22Rv1 (cell line): ENCODE results near the gene NPB.

Source experiments
- H3K27ac ChIP-seq: fragments of 450-650 bp; 2 replicates; pipeline ENCODE4 v1.5.1; 2017
- CTCF ChIP-seq: fragments of 450-650 bp; IDR thresholded peaks from 2 replicates; pipeline ENCODE4 v1.5.1; 2017; ENCODE audit warnings: mild to moderate bottlenecking
- ZFX ChIP-seq: fragments of 450-650 bp; IDR thresholded peaks from 2 replicates; pipeline ENCODE4 v1.6.1; 2017; ENCODE audit warnings: antibody characterized with exemption, borderline replicate concordance

The NPB gene

GRCh38 chr17:81939218-81939617 lies 37.2 kb downstream of the NPB start:
- TF ChIP-seq CTCF (no peak), ZFX (no peak)
- no peak overlapping the region for H3K27ac ChIP-seq

GRCh38 chr17:81939881-81940385 lies 37.9 kb downstream of the NPB start:
- TF ChIP-seq ZFX = no peak
- TF ChIP-seq CTCF = no peak
- H3K27ac ChIP-seq = no peak overlapping the region

- H3K27ac ChIP-seq = no peak overlapping the region
- no peak for TF ChIP-seq ZFX
- no peak for TF ChIP-seq CTCF
These were observed 38.8 kb downstream of the NPB start for GRCh38 chr17:81940538-81941483.

GRCh38 chr17:81941484-81942166 lies 39.6 kb downstream of the NPB start:
- H3K27ac ChIP-seq = no peak overlapping the region
- TF ChIP-seq CTCF = no peak
- no peak for TF ChIP-seq ZFX

- H3K27ac ChIP-seq = no peak overlapping the region
- TF ChIP-seq CTCF (no peak), ZFX (no peak)
These were observed 40.1 kb downstream of the NPB start for GRCh38 chr17:81942167-81942553.

GRCh38 chr17:81944858-81945257 lies 42.8 kb downstream of the NPB start:
- TF ChIP-seq CTCF (no peak), ZFX (no peak)
- H3K27ac ChIP-seq = no peak overlapping the region

GRCh38 chr17:81947189-81947588 lies 45.2 kb downstream of the NPB start, which contains the start of gene MYADML2:
Gene MYADML2 (minus strand): TSS chr17:81947233. CDS start chr17:81941741, 5,492 bp downstream.
- H3K27ac ChIP-seq = no peak within 1 kb of the TSS
- no peak for TF ChIP-seq CTCF
- TF ChIP-seq ZFX = no peak
